Measurements from ENCODE around the gene CDC42BPA.
A peak's percentile ranks its signal among the peaks of the same experiment; 100 is the strongest.
"Not testable (repeated sequence)": the region's sequence is repeated elsewhere in the genome, so short reads cannot be mapped to it uniquely, and the experiment has no call there.

Gene CDC42BPA

DNA sequence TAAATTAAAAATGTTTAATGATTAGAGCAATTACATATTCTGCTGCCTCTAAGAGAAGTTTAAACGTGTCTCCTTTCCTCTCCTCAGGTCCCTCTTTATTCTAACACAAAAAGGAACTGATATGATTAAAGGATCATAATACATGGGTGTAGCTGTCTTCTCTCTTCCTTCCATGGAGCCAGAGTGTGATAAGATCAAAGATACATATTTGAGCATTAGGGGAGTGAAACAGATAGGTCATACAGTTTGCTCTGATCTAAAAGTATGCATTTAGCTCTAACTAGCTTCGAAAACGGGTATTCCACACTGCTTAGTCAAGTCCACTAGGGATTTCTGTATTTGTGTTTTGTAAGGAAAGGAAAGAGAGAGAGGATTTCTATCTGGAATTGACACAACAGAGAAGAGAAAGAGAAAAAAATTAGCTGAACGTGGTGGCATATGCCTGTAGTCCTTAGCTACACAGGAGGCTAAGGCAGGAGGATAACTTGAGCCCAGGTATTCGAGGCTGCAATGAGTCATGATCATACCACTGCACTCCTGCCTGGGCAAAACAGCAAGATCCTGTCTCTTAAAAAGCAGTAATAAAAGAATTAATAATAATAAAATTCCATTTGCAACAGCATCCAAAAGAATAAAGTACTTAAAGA lies 63.1 kb downstream of the CDC42BPA start:
- no peak for DNase-seq (ENCODE audit: low read depth)

DNA sequence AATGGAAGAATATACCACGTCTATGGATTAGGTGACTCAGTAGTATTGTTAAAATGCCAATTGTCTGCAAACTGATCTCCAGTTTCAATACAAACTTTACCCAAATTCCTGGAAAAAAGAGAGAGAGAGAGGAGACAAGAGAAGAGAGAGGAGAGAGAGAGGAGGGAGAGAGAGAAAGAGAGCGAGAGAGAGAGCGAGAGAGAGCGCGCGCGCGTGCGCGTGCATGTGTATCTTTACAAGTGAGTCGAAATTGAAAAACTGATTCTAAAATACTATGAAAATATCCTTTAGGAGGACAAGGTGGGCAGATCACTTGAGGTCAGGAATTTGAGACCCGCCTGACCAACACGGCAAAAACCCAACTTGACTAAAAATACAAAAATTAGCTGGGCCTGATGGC lies 65.2 kb downstream of the CDC42BPA start:
- no peak for DNase-seq (ENCODE audit: low read depth)

DNA sequence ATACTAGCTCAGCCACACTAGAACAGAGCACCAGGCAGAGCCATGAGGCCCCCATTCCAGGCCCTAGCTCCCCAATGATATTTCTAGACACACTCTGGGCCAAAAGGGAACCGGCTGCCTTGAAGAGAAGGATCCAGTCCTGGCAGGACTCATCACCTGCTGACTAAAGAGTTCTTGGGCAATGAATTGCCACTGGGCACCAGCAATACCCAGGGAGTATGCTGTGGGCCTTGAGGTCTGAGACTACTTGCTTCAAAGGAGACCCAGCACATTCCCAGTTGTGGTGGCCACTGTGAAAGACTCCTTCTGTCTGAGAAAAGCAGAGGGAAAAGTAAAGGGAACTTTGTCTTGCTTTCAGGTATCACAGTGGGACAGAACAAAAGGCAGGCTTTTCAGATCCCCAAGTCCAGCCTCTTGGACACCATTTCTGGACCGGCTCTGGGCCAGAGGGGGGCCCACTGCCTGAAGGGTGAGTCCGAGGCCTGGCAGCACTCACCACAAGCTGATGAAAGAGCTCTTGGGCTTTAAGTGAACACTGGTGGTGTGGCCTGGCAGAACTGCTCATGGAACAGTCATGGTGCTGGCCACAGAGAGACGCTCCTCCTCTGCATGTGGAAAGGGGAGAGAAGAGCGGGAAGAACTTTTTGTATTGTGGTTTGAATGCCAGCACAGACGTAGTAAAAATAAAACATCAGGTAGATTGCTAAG lies 72.5 kb downstream of the CDC42BPA start:
- peak; percentile 63 for DNase-seq (ENCODE audit: low read depth)

DNA sequence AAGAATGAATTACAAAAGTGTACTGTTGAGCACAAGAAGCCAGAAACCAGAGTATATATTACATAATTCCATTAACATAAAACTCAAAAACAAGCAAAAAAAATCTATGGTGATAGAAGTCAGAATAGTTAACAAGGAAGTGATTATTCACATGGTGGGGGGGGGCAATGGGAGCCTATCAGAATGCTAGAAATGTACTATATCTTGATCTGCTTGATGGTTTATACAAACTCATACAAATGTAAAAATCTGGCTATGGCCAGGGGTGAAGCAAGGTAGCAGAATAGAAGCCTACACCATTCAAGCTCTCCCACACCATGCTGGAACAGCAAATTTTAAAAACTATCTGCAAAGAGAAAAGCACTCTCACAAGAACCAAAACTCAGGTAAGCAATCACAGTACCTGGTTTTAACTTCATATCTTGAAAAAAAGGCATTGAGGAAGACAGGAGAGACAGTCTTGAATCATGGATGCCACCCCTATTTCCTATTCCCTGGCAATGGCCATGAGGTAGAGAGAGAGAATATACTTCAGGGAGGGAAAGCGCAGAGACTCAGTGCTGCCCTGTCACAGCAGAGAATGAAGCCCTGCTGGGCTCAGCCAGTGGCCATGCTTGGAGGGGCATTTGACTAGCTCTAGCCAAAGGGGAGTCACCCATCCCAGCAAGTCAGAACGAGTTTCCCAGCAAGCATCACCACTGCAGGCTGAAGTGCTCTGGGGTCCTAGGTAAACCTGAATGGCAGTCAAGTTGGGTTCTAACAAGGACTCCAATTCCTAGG lies 73.8 kb downstream of the CDC42BPA start:
- no peak for DNase-seq (ENCODE audit: low read depth)

DNA sequence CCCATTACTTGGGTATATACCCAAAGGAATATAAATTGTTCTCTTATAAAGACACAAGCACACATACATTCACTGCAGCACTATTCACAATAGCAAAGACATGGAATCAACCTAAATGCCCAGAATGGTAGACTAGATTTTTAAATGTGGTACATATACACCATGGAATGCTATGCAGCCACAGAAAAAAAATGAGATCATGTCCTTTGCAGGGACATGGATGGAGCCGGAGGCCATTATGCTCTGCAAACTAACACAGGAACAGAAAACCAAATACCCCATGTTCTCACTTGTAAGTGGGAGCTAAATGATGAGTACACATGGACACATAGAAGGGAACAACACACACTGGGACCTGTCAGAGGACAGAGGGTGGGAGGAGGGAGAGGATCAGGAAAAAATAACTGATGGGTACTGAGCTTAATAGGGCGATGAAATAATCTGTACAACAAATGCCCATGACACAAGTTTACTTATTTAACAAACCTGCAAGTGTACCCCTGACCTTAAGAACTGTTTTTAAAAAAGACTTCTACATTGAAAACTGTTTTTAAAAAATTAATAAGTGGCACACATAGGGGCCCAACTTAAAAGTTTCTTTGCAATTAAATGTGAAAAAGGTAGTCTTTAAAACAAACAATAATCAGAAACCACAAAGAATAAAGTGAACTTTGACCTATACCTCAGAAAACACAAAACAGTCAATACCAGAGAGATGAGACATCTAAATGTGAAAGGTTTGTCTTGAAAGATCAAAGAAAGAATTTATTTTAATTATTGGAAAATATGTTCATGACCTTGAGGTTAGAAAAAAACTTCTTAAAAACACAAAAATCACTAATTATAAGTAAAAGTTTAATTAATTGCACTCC lies 75.2 kb downstream of the CDC42BPA start:
- no peak for DNase-seq (ENCODE audit: low read depth)

DNA sequence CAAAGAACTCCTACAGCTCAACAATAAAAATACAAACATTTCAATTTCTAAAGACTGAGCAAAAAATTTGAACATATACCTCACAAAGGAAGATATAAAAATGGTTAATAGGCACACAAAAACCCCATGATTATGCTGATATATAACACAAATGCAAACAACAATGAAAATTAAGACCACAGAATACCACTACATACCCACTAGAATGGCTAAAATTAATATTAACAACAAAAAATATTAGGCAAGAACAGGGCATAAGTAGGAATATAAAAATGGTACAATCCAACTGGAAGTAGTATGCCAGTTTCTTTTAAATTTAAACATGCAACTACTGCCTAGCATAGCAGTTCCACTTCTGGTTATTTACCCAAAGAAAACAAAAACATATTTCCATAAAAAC lies 77.3 kb downstream of the CDC42BPA start:
- no peak for DNase-seq (ENCODE audit: low read depth)

DNA sequence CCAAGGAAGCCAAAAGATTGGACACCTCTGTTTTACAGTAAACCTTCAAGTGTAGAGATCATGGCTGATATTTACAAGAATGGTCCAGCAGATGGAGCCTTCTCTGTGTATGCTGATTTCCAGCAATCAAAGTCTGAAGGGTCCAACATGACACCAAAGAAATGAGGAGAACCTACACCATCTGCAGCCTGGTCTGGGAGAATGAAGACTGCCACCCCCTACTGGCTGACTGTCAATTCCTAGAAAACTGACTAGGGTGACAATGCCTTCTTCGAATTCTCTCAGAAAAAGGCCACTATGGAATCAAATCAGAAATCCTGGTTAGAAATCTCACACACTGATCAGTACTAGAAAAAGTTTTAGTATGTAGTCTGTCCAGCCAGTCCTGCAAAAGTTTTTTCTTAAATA lies 83.3 kb downstream of the CDC42BPA start:
- DNase-seq (ENCODE audit: low read depth) = peak; percentile 70

DNA sequence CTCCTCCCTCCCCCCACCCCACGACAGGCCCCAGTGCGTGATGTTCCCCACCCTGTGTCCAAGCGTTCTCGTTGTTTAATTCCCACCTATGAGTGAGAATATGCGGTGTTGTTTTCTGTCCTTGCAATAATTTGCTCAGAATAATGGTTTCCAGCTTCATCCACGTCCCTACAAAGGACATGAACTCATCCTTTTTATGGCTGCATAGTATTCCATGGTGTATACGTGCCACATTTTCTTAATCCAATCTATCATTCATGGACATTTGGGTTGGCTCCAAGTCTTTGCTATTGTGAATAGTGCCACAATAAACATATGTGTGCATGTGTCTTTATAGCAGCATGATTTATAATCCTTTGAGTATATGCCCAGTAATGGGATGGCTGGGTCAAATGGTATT lies 87.2 kb downstream of the CDC42BPA start:
- DNase-seq (ENCODE audit: low read depth) = not testable (repeated sequence)

DNA sequence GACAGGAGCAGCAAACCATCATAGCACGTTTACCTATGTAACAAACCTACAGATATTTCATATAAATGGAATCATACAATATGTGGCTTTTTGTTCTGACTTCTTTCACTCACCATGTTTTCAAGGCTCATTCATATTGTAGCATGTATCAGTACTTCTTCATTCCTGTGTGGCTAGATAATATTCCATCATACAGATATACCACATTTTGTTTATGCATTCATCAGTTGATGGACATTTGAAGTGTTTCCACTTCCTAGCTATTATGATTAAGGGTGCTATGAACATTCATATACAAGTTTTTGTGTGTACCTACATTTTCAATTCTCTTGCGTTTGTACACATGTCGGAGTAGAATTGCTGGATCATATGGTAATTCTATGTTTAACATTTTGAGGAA lies 90.1 kb downstream of the CDC42BPA start:
- no peak for DNase-seq (ENCODE audit: low read depth)

DNA sequence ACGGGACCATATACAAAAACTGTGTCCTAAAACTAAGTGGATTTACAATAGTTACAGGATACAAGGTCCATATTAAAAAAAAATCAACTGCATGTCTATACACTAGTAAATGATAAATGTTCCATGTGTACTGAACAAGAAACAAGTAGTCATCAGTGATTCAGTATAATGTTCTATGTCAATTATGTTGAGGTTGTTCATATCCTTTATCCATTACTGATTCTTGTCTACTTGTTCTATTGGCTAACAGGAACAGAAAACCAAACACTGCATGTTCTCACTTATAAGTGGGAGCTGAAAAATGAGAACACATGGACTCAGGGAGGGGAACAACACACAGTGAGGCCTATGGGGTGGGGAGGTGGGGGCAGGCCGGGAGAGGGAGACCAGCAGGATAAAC lies 90.5 kb downstream of the CDC42BPA start:
- DNase-seq (ENCODE audit: low read depth) = no peak

DNA sequence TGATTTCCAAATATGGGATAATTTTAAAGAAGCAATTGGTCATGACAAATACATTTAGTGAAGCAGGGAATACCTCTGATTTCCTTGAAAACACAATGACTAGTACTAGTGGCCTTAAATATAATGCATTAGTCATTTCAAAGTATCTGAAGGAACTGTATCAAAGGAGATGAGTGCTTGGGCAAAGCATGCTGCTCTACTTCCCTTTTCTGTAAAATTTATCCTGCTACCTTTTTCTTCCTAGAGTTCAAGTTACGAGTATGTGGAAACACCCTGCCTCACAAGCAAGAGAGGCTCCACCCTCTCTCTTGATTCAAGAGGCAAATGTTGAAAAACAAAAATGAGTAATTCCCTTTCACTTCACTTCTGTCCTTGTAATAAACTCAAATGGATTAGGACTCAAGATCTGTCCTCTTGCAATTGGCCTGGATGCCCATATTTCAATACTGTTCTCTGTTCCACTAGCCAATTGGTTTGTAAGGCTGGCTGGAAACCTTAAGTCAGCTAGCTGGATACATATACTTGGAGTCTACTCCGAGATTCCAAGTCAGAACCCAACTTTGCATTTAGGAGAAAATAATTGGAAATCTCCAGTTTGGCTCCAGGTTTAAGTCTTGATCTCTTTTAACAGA lies 92.5 kb downstream of the CDC42BPA start:
- DNase-seq (ENCODE audit: low read depth) = peak; percentile 61

DNA sequence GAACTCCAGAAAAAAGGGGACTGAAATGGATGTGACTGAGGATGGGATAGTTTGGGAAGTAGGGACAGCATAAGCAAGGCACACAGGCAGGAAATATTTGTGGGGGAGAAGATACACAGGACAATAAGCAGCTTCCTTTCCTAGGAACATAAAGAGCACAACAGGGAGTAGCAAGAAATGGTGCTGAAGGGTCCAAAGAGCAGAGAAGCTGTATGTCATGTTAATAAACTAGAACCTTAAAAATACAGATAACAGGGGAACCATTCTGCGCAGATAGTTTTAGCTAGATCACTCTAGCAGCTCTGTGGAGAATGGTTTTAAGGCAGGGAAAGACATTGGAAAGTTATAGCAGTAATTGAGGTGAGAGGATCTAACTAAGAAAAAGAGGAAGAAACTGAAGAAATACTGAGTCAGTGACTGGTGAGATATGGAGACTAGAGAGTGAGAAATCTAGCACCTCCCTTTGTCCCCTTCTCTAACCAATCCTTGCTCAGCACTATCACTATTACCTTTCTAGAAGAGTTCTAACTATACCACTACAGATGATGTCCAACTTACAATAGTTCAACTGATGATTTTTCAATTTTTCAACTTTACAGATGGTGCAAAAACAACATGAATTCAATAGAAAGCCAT lies 95.0 kb downstream of the CDC42BPA start:
- no peak for DNase-seq (ENCODE audit: low read depth)

DNA sequence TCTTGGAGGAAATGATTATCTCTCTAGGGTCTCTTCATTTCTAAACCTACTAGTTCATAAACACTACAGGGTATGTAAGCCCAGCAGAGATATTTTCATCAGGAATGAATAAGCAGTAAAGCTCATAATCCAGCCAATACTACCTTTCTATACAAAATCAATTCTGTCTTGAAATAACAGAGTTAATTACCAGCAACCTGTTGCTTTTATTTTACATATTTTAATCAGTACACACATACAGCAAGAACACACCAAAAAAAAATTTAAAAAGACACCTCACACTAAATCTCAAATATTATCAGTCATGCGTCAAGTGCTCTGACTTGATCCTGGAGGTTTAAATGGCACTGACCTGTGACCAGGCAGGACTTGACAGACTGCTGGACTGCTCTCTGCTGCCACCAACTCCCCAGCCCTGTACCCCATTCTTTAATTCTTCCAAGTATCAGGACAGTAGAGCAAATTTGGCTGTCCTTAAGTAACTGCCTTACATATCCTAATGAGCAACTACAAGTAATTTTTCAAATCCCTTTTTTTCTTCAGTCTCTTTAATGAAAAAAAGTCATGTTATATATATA lies 98.5 kb downstream of the CDC42BPA start:
- no peak for DNase-seq (ENCODE audit: low read depth)

DNA sequence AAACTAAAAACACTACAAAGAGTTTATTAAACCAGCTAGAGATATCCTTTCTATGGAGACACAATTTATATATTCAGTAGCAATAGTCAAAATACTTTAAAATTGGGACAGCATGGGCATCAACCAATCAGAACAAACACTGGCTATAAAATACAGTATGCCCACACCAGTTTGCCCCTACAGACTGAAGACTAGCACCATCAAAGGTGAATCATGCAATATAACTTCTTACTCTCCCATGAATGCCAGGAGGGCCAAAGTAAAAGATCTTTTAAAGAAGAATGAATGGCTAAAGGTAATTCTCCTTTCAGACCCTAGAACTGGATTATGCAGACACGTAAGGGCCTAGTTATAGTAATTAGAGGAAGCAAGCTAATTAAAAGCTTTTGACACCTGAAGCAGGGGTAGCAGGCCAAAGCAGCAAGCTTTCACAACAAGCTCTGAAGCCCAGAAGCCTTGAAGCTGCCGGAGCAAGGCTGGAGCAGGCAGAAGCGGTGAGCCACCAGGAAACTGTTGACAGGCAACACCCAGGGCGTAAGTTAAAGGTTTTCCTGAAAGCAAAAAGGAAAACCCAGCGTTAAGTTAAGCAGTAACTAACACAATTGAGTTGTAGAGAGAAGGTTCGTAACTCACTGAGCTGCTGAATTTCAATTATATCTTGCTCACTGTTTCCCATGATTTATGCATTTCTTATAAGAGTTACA lies 99.3 kb downstream of the CDC42BPA start:
- no peak for DNase-seq (ENCODE audit: low read depth)

DNA sequence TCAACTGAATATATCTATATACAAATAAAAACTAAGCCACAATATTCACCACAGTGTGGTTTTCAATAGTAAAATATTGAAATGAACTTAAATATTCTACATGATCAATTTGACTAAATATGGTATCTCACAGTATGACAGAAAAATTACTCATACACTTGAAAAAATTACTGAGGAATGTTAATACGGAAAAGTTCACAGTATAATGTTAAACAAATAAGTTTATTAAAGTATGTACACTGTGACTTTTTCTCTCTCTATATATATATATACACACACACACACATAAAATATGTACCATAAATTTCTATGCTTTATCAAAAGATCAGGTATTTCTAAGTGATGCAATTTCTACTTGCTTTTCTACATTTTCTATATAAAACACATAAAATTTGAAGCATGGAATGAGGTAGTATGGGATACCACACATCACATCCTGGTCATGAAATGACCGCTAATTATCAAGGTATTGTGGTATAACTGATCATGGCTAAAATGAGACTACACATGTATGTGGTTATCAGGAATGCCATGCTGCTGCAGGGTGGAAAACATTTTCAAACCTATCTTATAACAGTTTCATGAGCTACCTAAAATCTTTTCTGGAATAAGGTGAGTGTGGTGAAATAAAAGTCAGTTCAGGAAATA lies 102.3 kb downstream of the CDC42BPA start:
- no peak for DNase-seq (ENCODE audit: low read depth)

DNA sequence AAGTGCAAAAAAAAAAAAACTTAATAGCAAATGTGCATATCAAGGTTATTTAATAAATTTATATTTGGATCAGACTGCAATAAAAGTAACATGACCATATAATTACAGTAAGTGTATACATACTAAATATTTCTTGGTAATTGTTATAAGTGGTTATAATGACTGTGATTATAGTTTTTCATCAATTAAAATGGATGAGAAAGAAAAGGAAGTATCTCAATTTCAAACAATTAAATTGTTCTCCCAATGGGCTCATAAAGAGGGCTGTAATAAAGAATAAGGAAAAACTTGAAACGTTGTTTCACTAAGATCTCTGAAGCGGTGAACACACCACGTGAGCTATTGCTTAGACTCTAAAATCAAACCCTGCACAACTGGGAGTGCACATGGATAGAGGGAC lies 104.1 kb downstream of the CDC42BPA start:
- DNase-seq (ENCODE audit: low read depth) = no peak

DNA sequence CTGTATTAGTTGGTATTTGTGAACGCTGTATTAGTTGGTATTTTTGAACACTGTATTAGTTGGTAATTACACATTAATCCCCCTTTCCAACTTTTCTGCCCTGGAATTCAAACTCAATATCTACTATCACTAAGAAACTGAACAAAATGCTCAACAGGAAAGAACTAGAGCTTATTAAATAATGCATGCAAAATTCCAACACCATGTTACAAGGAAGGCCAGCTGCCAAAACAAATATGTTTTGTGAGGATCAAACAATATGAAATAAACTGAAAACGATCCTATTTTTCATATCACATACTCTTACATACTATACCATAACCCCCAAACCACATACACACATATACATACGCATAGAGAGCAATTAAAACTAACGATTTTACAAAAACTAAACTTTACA lies 104.9 kb downstream of the CDC42BPA start:
- no peak for DNase-seq (ENCODE audit: low read depth)

DNA sequence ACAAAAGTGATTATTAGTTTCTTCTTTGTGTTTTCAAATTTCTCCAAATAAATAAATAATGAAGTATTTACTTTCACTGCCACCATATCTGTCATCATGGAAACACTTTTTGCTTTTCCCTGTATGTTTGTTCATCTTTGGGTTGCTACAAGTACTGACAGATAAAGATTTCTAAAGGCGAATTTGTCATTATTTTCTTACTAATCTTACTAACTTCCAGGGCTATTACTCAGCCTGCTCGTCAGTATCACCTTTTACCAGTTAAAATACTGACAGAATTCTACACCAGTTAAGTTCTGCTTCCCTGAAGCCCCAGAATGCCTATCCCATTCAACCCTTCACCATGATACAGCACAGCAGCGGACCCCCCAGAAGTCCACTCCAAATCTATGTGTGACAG lies 106.1 kb downstream of the CDC42BPA start:
- DNase-seq (ENCODE audit: low read depth) = no peak

DNA sequence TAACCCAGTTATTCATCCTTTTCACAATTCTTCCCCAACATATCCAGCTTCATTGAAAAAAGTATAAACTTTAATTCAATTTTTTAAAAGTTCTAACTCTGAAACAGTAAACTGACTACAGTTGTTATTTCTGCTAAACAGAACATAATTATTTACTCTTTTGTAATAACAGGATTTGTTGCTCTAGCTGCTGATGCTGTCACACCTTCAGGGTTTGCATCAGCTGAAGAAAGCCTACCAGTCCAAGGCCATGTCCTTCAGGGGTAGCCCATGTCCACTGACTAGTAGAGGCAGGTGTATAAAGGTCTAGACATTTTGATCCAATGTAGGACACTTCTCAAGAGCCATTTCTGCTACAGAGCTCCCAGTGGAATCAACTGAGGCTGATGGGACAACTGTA lies 107.7 kb downstream of the CDC42BPA start:
- no peak for DNase-seq (ENCODE audit: low read depth)

DNA sequence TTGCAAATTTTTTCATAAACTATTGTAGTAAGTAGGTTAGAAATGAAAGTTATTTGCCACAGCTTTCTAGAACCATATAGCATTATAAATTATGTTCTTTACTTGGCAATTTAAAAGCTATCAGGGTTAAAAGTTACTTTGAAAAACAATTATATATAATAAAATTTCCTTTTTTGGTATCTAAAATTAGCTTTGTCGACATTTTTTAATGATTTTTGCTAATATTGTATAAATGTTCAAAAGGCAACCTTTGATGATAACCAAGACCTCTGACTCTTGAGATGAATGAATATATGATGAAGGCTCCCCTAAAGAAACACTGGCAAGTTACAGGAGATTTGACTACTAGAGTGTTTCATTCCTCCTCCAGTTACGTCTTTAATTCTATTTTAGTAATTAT lies 121.2 kb downstream of the CDC42BPA start:
- no peak for DNase-seq (ENCODE audit: low read depth)

All from fibroblast of gingiva (primary cell).